Activated CD4-positive, alpha-beta T cell treated with anti-CD3 and anti-CD28 coated beads, Interleukin-10, Interleukin-2, amounts not matched to agents 100 ng/mL and 50 ng/mL, durations not matched to agents 16 hours and 8 hours (primary cell): Measurements from ENCODE around the gene SLC2A9.

ENCODE experiments used
- DNase-seq: peaks from one replicate; pipeline ENCODE4 v3.0.0-alpha.2; 2020

Gene SLC2A9

GRCh38 chr4:10041036-10041435, 19.7 kb upstream of the SLC2A9 start:
- no peak for DNase-seq

- DNase-seq, result no peak
These were observed 19.0 kb upstream of the SLC2A9 start for GRCh38 chr4:10040049-10040892.

- DNase-seq, result no peak
These were observed 15.6 kb upstream of the SLC2A9 start for GRCh38 chr4:10036807-10037342.

- no peak for DNase-seq
These were observed 13.8 kb upstream of the SLC2A9 start for GRCh38 chr4:10035130-10035529.

- no peak for DNase-seq
These were observed 13.4 kb upstream of the SLC2A9 start for GRCh38 chr4:10034612-10035104.

GRCh38 chr4:10034136-10034535, 12.8 kb upstream of the SLC2A9 start:
- no peak for DNase-seq

- DNase-seq, result peak; percentile 10
These were observed 12.0 kb upstream of the SLC2A9 start for GRCh38 chr4:10033191-10033881.

GRCh38 chr4:10032625-10033024, 11.3 kb upstream of the SLC2A9 start:
- DNase-seq, result peak; percentile 10

GRCh38 chr4:10031668-10032590, 10.6 kb upstream of the SLC2A9 start:
- DNase-seq, result no peak

GRCh38 chr4:10030972-10031667, 9.8 kb upstream of the SLC2A9 start:
- no peak for DNase-seq

- DNase-seq, result no peak
These were observed 8.1 kb upstream of the SLC2A9 start for GRCh38 chr4:10029403-10029802.

- DNase-seq, result no peak
These were observed 7.6 kb upstream of the SLC2A9 start for GRCh38 chr4:10028910-10029309.

GRCh38 chr4:10026485-10026884, 5.2 kb upstream of the SLC2A9 start:
- no peak for DNase-seq

- DNase-seq, result no peak
These were observed 4.0 kb upstream of the SLC2A9 start for GRCh38 chr4:10025230-10025806.

- no peak for DNase-seq
These were observed 3.0 kb upstream of the SLC2A9 start for GRCh38 chr4:10024303-10024702.

GRCh38 chr4:10023806-10024205, 2.5 kb upstream of the SLC2A9 start:
- DNase-seq, result no peak

GRCh38 chr4:10023050-10023419, 1.7 kb upstream of the SLC2A9 start:
- no peak for DNase-seq

- no peak for DNase-seq
These were observed 1.2 kb upstream of the SLC2A9 start for GRCh38 chr4:10022346-10023049.

GRCh38 chr4:10021653-10022023, 341 bp upstream of the SLC2A9 start:
- no peak for DNase-seq

GRCh38 chr4:10020106-10020505, 1.2 kb downstream of the SLC2A9 start:
- DNase-seq, result no peak

GRCh38 chr4:10019521-10020051, 1.7 kb downstream of the SLC2A9 start:
- DNase-seq, result no peak
